GM12873 (cell line): ENCODE data around the gene CCT3.

Experiments
- TF ChIP-seq, protein P1 (sequence below): IDR thresholded peaks from 2 replicates; pipeline ENCODE4 v1.5.1; 2012; ENCODE audit warnings: low read depth, mild to moderate bottlenecking, moderate library complexity, low read length, control low read depth; ENCODE audit not compliant: insufficient read depth; ENCODE audit errors: missing control alignments

Gene CCT3

DNA sequence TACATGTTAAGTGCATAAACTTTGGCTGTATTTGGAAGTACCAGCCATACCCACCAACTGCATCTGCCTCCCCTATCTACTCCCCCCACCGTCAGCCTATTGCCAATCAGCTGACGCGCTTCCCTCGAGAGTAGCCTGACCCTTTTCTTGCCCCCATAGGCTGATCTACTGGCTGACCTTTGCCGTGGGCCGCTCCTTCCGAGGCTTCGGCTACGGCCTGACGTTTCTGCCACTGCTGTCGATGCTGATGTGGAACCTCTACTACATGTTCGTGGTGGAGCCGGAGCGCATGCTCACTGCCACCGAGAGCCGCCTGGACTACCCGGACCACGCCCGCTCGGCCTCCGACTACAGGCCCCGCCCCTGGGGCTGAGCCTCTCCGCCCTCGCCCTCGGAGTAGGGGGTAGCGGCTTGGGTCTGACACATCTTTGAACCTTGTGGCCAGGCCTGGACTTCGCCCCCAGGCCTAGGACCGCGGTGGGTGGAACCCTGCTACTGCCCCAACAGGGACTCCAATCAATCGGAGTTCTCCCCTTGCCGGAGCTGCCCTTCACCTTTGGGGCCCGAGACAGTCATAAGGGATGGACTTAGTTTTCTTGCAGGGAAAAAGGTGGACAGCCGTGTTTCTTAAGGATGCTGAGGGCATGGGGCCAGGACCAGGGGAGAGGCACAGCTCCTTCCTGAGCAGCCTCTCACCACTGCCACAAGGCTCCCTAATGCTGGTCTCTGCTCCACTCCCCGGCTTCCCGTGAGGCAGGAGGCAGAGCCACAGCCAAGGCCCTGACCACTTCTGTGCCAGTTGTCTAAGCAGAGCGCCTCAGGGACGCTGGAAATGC lies 46.6 kb downstream of the CCT3 start:
- TF ChIP-seq, protein P1, sequence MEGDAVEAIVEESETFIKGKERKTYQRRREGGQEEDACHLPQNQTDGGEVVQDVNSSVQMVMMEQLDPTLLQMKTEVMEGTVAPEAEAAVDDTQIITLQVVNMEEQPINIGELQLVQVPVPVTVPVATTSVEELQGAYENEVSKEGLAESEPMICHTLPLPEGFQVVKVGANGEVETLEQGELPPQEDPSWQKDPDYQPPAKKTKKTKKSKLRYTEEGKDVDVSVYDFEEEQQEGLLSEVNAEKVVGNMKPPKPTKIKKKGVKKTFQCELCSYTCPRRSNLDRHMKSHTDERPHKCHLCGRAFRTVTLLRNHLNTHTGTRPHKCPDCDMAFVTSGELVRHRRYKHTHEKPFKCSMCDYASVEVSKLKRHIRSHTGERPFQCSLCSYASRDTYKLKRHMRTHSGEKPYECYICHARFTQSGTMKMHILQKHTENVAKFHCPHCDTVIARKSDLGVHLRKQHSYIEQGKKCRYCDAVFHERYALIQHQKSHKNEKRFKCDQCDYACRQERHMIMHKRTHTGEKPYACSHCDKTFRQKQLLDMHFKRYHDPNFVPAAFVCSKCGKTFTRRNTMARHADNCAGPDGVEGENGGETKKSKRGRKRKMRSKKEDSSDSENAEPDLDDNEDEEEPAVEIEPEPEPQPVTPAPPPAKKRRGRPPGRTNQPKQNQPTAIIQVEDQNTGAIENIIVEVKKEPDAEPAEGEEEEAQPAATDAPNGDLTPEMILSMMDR = no peak

DNA sequence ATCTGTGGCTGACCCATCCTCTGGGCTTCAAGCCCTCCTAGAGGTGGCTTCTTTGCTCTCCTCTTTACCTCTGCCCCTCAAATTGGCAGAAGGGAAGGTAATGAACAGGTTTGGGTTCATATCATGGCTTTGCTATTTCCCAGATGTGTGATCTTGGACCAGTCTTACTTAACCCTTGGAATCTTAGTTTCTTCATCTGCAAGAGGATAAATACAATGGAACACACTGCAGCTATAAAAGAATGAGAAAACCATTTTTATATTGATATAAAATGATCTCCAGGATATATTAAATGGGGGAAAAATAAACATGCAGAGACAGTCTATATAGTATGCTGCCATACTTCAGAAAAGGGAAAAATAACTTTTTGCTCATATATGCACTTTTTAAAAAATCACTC lies 48.2 kb downstream of the CCT3 start:
- TF ChIP-seq, protein P1 = no peak

DNA sequence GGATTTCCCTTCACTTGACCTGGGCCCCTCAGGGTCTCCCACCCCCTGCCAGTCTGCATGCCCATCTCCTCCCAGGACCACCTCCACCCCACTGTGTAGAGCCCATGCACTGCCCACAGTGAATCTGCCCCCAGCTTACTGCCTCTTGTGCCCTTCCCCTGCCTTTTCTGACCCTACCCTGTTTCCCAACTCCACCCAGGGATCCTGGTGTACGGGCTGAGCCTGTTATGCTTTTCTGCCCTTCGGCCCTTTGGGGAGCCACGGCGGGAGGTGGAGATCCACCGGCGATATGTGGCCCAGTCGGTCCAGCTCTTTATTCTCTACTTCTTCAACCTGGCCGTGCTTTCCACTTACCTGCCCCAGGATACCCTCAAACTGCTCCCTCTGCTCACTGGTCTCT lies 52.0 kb downstream of the CCT3 start:
- TF ChIP-seq, protein P1 = no peak

DNA sequence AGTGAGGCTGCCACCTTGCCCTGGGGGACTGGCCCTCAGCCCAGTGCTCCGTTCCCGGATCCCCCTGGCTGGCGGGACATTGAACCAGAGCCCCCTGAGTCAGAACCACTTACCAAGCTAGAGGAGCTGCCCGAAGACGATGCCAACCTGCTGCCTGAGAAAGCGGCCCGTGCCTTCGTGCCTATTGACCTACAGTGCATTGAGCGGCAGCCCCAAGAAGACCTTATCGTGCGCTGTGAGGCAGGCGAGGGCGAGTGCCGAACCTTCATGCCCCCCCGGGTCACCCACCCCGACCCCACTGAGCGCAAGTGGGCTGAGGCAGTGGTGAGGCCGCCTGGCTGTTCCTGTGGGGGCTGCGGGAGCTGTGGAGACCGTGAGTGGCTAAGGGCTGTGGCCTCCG lies 52.7 kb downstream of the CCT3 start:
- TF ChIP-seq, protein P1 = no peak

DNA sequence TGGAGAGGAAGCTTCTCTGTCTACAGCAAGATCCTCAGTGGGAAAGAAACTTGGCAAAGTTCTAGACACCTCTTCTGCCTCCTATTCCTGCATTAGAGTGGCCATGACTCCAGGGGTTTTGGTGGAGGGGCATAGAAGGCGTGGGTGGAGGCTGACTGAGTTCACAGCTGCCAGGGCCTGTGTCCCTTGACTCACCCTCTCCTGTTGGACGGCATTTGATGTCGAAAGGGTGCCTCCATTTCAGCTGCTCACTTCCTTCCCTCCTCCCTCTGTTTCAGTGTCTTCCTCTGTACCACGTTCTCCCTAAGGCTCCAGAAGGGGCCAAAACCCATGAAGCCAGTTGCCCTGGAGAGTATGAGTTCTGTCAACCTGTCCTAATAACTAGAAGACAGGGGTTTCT lies 53.3 kb downstream of the CCT3 start:
- TF ChIP-seq, protein P1 = no peak

DNA sequence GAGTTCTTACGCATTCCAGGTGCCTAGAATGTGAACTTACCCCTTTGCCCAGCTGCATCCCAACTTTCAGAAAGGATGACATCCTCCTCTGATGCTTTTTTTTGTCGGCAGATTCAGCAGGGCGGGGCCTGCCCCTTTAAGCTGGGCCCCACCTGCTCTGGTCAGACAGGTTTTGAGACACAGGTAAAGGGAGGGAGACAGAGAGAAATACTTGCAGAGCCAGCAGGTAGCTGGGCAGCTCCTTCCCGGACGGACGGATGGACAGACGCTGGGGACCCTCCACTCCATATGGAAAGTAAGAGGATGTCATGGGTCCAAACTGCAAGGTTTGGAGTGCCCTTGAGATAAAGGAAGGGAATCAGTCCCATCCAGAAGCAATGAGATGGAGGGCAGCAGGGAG lies 54.0 kb downstream of the CCT3 start, which contains the start of gene TMEM79:
Gene TMEM79, plus strand, starts transcription at position 214 of the 400 bp plus-strand sequence. CDS start 902 bp downstream, outside the sequence.
- TF ChIP-seq, protein P1 = no peak

DNA sequence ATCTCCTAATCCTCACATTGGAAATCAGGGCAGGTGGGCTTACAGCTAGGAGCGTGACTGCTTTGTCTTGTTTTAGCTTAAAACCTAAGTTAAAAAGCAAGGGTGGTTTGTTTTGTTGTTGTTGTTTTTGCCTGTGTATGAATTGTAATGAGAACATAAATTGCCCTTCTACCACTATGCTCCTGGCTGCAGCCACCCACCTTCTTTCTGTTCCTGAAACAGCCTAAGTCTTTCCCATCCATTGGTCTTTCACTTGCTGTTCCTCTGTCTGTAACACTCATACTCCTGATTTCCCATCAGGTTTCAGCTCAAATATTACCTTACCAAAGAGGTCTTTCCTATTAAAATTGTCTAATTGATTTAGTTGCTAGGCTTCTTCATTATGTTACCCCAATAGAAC lies 54.6 kb downstream of the CCT3 start:
- TF ChIP-seq, protein P1 = no peak
